SU-DHL-6 (cell line): ENCODE measurements around the gene SPRED1.

ENCODE experiments used
- H2AFZ ChIP-seq: fragments of 200-600 bp; sonication (generic); 2 replicates; pipeline ENCODE4 v1.6.1; 2014; ENCODE audit warnings: low read depth, mild to moderate bottlenecking, moderate library complexity, mixed read lengths, antibody characterized with exemption, low read length; ENCODE audit not compliant: severe bottlenecking
- H3F3A ChIP-seq: fragments of 200-600 bp; shearing (Covaris generic); 2 replicates; pipeline ENCODE4 v1.6.0; 2016; ENCODE audit warnings: antibody characterized with exemption, mild to moderate bottlenecking; ENCODE audit not compliant: insufficient read depth
- H3K27ac ChIP-seq: fragments of 200-600 bp; sonication (generic); 2 replicates; pipeline ENCODE4 v1.5.1; 2016; ENCODE audit warnings: low read depth, mild to moderate bottlenecking, low read length, moderate library complexity, mixed read lengths
- H3K27me3 ChIP-seq: fragments of 200-600 bp; sonication (generic), shearing (Covaris generic); 2 replicates; pipeline ENCODE4 v1.6.0; 2014; ENCODE audit warnings: mild to moderate bottlenecking, low read length
- H3K36me3 ChIP-seq: fragments of 200-600 bp; sonication (generic); 2 replicates; pipeline ENCODE4 v1.6.1; 2014; ENCODE audit warnings: mild to moderate bottlenecking, low read length, mixed read lengths
- H3K4me2 ChIP-seq: fragments of 300-600, 200-600 bp; shearing (Covaris generic), sonication (generic); 2 replicates; pipeline ENCODE4 v1.6.0; 2014; ENCODE audit warnings: low read length, low read depth, mild to moderate bottlenecking; ENCODE audit not compliant: poor library complexity, severe bottlenecking
- H3K4me3 ChIP-seq: fragments of 200-600 bp; sonication (generic); 2 replicates; pipeline ENCODE4 v1.5.1; 2014; ENCODE audit warnings: antibody characterized with exemption, low read length, mild to moderate bottlenecking, mixed read lengths; ENCODE audit not compliant: insufficient read depth, poor library complexity, severe bottlenecking
- H3K79me2 ChIP-seq: fragments of 200-600 bp; sonication (generic); 2 replicates; pipeline ENCODE4 v1.6.1; 2014; ENCODE audit warnings: mild to moderate bottlenecking, low read length, moderate library complexity; ENCODE audit not compliant: insufficient read depth
- H3K9ac ChIP-seq: fragments of 200-600 bp; sonication (generic); 2 replicates; pipeline ENCODE4 v1.7.0; 2014; ENCODE audit warnings: mild to moderate bottlenecking, low read length
- H3K9me2 ChIP-seq: fragments of 200-600 bp; sonication (generic); replicated peaks from 2 replicates; pipeline ENCODE4 v1.6.1; 2014; ENCODE audit warnings: low read length; ENCODE audit not compliant: insufficient read depth
- H3K9me3 ChIP-seq: fragments of 200-600 bp; sonication (generic); 2 replicates; pipeline ENCODE4 v1.6.1; 2014; ENCODE audit warnings: low read length, mixed read lengths; ENCODE audit not compliant: insufficient read depth
- H4K20me1 ChIP-seq: fragments of 200-600 bp; sonication (generic); 2 replicates; pipeline ENCODE4 v1.6.1; 2014; ENCODE audit warnings: low read depth, mild to moderate bottlenecking, antibody characterized with exemption, low read length, moderate library complexity, mixed read lengths
- EZH2phosphoT487 ChIP-seq: fragments of 200-600 bp; sonication (generic), shearing (Covaris generic); conservative IDR thresholded peaks from 2 replicates; pipeline ENCODE4 v1.6.1; 2018; ENCODE audit warnings: mild to moderate bottlenecking, antibody characterized with exemption, low read length, moderate library complexity, mixed read lengths
- TF ChIP-seq, protein P1 (sequence below): fragments of 200-600 bp; sonication (generic); IDR thresholded peaks from one replicate; pipeline ENCODE4 v1.5.1; 2017; ENCODE audit warnings: antibody characterized with exemption, mild to moderate bottlenecking, low read length, moderate library complexity; ENCODE audit not compliant: insufficient read depth, poor library complexity, severe bottlenecking

The SPRED1 gene

DNA sequence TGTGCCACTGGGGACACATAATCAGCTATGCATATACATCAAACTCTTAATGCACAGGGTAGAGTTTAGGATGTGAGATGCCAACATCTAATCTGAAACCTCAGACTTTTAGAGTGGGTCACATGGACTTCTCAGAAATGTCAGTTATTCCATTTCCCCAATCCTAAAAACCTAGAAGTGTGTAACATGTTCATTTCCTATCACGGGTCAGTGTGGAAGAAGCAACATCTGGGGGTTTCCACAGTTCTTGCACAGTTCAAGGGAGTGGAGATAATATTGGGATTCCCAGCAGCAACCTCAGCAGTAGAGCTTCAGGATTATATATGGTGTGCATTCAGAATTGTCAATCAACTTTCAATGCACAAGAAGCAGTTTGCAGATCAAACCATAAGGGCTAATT, 44.4 kb upstream of the SPRED1 start:
- TF ChIP-seq, protein P1, sequence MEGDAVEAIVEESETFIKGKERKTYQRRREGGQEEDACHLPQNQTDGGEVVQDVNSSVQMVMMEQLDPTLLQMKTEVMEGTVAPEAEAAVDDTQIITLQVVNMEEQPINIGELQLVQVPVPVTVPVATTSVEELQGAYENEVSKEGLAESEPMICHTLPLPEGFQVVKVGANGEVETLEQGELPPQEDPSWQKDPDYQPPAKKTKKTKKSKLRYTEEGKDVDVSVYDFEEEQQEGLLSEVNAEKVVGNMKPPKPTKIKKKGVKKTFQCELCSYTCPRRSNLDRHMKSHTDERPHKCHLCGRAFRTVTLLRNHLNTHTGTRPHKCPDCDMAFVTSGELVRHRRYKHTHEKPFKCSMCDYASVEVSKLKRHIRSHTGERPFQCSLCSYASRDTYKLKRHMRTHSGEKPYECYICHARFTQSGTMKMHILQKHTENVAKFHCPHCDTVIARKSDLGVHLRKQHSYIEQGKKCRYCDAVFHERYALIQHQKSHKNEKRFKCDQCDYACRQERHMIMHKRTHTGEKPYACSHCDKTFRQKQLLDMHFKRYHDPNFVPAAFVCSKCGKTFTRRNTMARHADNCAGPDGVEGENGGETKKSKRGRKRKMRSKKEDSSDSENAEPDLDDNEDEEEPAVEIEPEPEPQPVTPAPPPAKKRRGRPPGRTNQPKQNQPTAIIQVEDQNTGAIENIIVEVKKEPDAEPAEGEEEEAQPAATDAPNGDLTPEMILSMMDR = no peak
- no peak for TF ChIP-seq EZH2phosphoT487
- Histone ChIP-seq H2AFZ (no peak overlapping the region), H4K20me1 (no peaks in the 10 kb centered on the region), H3K4me3 (no peak overlapping the region), H3K9me3 (no peaks in the 10 kb centered on the region), H3K4me2 (no peak overlapping the region), H3F3A (no peaks in the 10 kb centered on the region), H3K36me3 (no peaks in the 10 kb centered on the region), H3K27me3 (no peaks in the 10 kb centered on the region; the same call in 1 of the 2 replicates), H3K27ac (no peak overlapping the region), H3K9ac (no peak overlapping the region), H3K79me2 (no peaks in the 10 kb centered on the region), H3K9me2 (no peaks in the 10 kb centered on the region)

DNA sequence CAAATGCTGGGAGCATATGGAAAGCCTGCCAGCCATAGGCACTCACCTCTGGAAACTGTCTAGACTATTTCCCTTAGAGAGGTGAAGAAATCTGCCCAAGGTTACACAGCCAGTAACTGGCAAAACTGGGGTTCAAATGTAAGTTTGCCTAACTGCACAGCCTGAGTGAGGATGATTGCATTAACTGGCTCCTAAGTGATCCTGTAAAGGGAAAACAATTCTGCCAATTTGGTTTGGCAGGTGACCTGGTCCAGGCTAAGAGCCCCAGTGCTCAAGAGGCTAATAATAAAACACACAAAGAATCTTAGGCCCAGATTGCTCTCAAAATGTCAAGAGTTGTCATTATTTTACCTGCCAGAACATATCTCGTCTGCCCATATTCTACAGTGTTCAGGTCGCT, 43.9 kb upstream of the SPRED1 start:
- H3K9ac ChIP-seq = no peak overlapping the region
- no peaks in the 10 kb centered on the region; the same call in 1 of the 2 replicates for H3K27me3 ChIP-seq
- H3F3A ChIP-seq = no peaks in the 10 kb centered on the region
- TF ChIP-seq EZH2phosphoT487 = no peak
- TF ChIP-seq, protein P1 = no peak
- H4K20me1 ChIP-seq = no peaks in the 10 kb centered on the region
- H3K27ac ChIP-seq = no peak overlapping the region
- no peaks in the 10 kb centered on the region for H3K9me3 ChIP-seq
- H3K4me3 ChIP-seq = no peak overlapping the region
- no peak overlapping the region for H3K4me2 ChIP-seq
- H2AFZ ChIP-seq = no peak overlapping the region
- H3K36me3 ChIP-seq = no peaks in the 10 kb centered on the region
- no peaks in the 10 kb centered on the region for H3K79me2 ChIP-seq
- no peaks in the 10 kb centered on the region for H3K9me2 ChIP-seq

DNA sequence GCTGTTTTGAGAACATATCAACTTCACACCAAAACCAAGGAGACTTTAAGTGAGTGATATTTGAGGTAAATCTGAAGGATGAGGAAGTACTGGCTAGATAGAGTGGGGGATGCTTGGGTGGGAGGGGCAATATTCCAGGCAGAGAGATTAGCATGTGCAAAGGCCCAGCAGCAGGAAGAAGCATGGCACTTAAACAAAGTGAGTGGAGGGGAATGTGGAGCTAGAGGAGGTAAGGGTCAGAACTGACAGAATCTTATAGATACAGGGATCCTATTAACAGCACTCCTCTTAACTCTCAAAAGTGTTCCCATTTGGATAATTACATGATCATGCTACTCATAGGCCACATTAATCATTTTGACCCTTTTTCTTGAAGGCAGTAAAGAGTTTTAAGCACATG, 41.4 kb upstream of the SPRED1 start:
- Histone ChIP-seq H3K9me2 (no peaks in the 10 kb centered on the region), H3K27me3 (no peaks in the 10 kb centered on the region; the same call in 1 of the 2 replicates), H3K36me3 (no peaks in the 10 kb centered on the region), H3K4me2 (no peak overlapping the region), H2AFZ (no peak overlapping the region), H3K4me3 (no peak overlapping the region), H3F3A (no peaks in the 10 kb centered on the region), H3K79me2 (no peaks in the 10 kb centered on the region), H3K9ac (no peak overlapping the region), H4K20me1 (no peaks in the 10 kb centered on the region), H3K27ac (no peak overlapping the region), H3K9me3 (no peaks in the 10 kb centered on the region)
- TF ChIP-seq EZH2phosphoT487 = no peak
- TF ChIP-seq, protein P1 = no peak
